ENCODE results near the gene MIF. TPM values are rescaled to one million over a fixed set of nuclear protein-coding genes. Genes with fewer than 3 reads are reported as not detected.
A peak's percentile ranks its signal among the peaks of the same experiment; 100 is the strongest.

MIF gene
- 100 to 1,000 TPM in 4 of 5 donors, 10 to 100 TPM in 1; 59.5 to 293 (median 214) TPM for total RNA-seq
- polyA plus RNA-seq, result 100 to 1,000 TPM; 496 to 940 (median 891) TPM
- long read RNA-seq, donor 1, transcript MIF-202 (2 exons, 589 nt), result minor isoform, 10 of 145 reads
- long read RNA-seq, donor 1, transcript MIF-203 (2 exons, 435 nt), result minor isoform, 9 of 145 reads
- long read RNA-seq, donor 1, transcript MIF-201 (3 exons, 939 nt), result major isoform, 126 of 145 reads
- long read RNA-seq, donor 1, partial matches to known transcripts, result 0 of 145 reads
- long read RNA-seq, donor 1, other reads (novel, unspliced or antisense), result 0 of 145 reads
- long read RNA-seq, donor 2, transcript MIF-202 (2 exons, 589 nt), result minor isoform, 7 of 202 reads
- long read RNA-seq, donor 2, transcript MIF-201 (3 exons, 939 nt), result major isoform, 186 of 202 reads
- long read RNA-seq, donor 2, transcript MIF-203 (2 exons, 435 nt), result minor isoform, 9 of 202 reads
- long read RNA-seq, donor 2, partial matches to known transcripts, result 0 of 202 reads
- long read RNA-seq, donor 2, other reads (novel, unspliced or antisense), result 0 of 202 reads
- long read RNA-seq, donor 3, transcript MIF-203 (2 exons, 435 nt), result minor isoform, 33 of 269 reads
- long read RNA-seq, donor 3, transcript MIF-201 (3 exons, 939 nt), result major isoform, 227 of 269 reads
- long read RNA-seq, donor 3, transcript MIF-202 (2 exons, 589 nt), result minor isoform, 9 of 269 reads
- long read RNA-seq, donor 3, partial matches to known transcripts, result 0 of 269 reads
- long read RNA-seq, donor 3, other reads (novel, unspliced or antisense), result 0 of 269 reads
- long read RNA-seq, donor 4, transcript MIF-201 (3 exons, 939 nt), result major isoform, 36 of 37 reads
- long read RNA-seq, donor 4, partial matches to known transcripts, result 0 of 37 reads
- long read RNA-seq, donor 4, other reads (novel, unspliced or antisense), result 0 of 37 reads
- long read RNA-seq, donor 5, transcript MIF-203 (2 exons, 435 nt), result minor isoform, 41 of 502 reads
- long read RNA-seq, donor 5, transcript MIF-202 (2 exons, 589 nt), result minor isoform, 15 of 502 reads
- long read RNA-seq, donor 5, transcript MIF-201 (3 exons, 939 nt), result major isoform, 446 of 502 reads
- long read RNA-seq, donor 5, partial matches to known transcripts, result 0 of 502 reads
- long read RNA-seq, donor 5, other reads (novel, unspliced or antisense), result 0 of 502 reads
- long read RNA-seq, donor 6, transcript MIF-203 (2 exons, 435 nt), result minor isoform, 25 of 514 reads
- long read RNA-seq, donor 6, transcript MIF-201 (3 exons, 939 nt), result major isoform, 464 of 514 reads
- long read RNA-seq, donor 6, transcript MIF-202 (2 exons, 589 nt), result minor isoform, 25 of 514 reads
- long read RNA-seq, donor 6, partial matches to known transcripts, result 0 of 514 reads
- long read RNA-seq, donor 6, other reads (novel, unspliced or antisense), result 0 of 514 reads
- long read RNA-seq, donor 7, transcript MIF-202 (2 exons, 589 nt), result minor isoform, 12 of 510 reads
- long read RNA-seq, donor 7, transcript MIF-201 (3 exons, 939 nt), result major isoform, 461 of 510 reads
- long read RNA-seq, donor 7, transcript MIF-203 (2 exons, 435 nt), result minor isoform, 26 of 510 reads
- long read RNA-seq, donor 7, partial matches to known transcripts, result 0 of 510 reads
- long read RNA-seq, donor 7, other reads (novel, unspliced or antisense), result 11 of 510 reads
- long read RNA-seq, donor 8, transcript MIF-203 (2 exons, 435 nt), result minor isoform, 32 of 412 reads
- long read RNA-seq, donor 8, transcript MIF-202 (2 exons, 589 nt), result minor isoform, 13 of 412 reads
- long read RNA-seq, donor 8, transcript MIF-201 (3 exons, 939 nt), result major isoform, 367 of 412 reads
- long read RNA-seq, donor 8, partial matches to known transcripts, result 0 of 412 reads
- long read RNA-seq, donor 8, other reads (novel, unspliced or antisense), result 0 of 412 reads
- long read RNA-seq, donor 9, transcript MIF-201 (3 exons, 939 nt), result major isoform, 384 of 449 reads
- long read RNA-seq, donor 9, transcript MIF-203 (2 exons, 435 nt), result minor isoform, 38 of 449 reads
- long read RNA-seq, donor 9, transcript MIF-202 (2 exons, 589 nt), result minor isoform, 11 of 449 reads
- long read RNA-seq, donor 9, partial matches to known transcripts, result 9 of 449 reads
- long read RNA-seq, donor 9, other reads (novel, unspliced or antisense), result 7 of 449 reads
- long read RNA-seq, donor 10, transcript MIF-201 (3 exons, 939 nt), result major isoform, 120 of 126 reads
- long read RNA-seq, donor 10, partial matches to known transcripts, result 0 of 126 reads
- long read RNA-seq, donor 10, other reads (novel, unspliced or antisense), result 0 of 126 reads

GRCh38 chr22:23893945-23894709 lies at the start of gene MIF:
Gene MIF, plus strand, starts transcription at chr22:23894383. Its CDS starts 92 bp downstream, at chr22:23894475.
- peak within 1 kb of the TSS; percentile 95 to 99 (median 97) for H3K27ac ChIP-seq
- WGBS, 5 donors, result 0% methylated on average over 30 to 72 of the region's 72 CpGs

GRCh38 chr22:23844739-23845202 lies 49.4 kb upstream of the MIF start:
- no peak for DNase-seq
- intact Hi-C loops (cut with DNase I; ENCODE audit: low total_unique reads), result loop anchor here (5.0 to 10.0 kb wide), 2 partner anchors 77 to 310 kb away; partner anchors contain the start of gene CHCHD10
- TF ChIP-seq EP300 (IDR thresholded peaks at IDR 0.05), result no peak
- no peak for TF ChIP-seq POLR2A (IDR thresholded peaks at IDR 0.05)
- no peak for TF ChIP-seq POLR2AphosphoS5 (IDR thresholded peaks at IDR 0.05)
- TF ChIP-seq CTCF (IDR thresholded peaks at IDR 0.05), result no peak
- H3K27ac ChIP-seq, result peak overlapping the region in 2 of 5 donors; percentile 17 to 60
- H3K4me1 ChIP-seq, result peaks cover 13 to 42% (median 25%) of the 10 kb centered on the region in 4 donors
- H3K27me3 ChIP-seq, result no peaks in the 10 kb centered on the region
- no peaks in the 10 kb centered on the region for H3K36me3 ChIP-seq
- H3K9me3 ChIP-seq, result no peaks in the 10 kb centered on the region
- WGBS, 5 donors, result 78 to 89% (median 79%) methylated on average over 8 of the region's 8 CpGs
- no peak overlapping the region for H3K4me3 ChIP-seq

More at GRCh38 chr22:23893945-23894709, at the start of gene MIF:
- Histone ChIP-seq H3K36me3 (peaks cover 19 to 24% (median 22%) of the 10 kb centered on the region in 4 donors), H3K27me3 (no peaks in the 10 kb centered on the region), H3K9me3 (no peaks in the 10 kb centered on the region), H3K4me1 (peaks cover 19 to 44% (median 40%) of the 10 kb centered on the region in 4 donors), H3K4me3 (peak within 1 kb of the TSS; percentile 63 to 79 (median 74))
- peak; percentile 97 to 99 for DNase-seq
- TF ChIP-seq CTCF (IDR thresholded peaks at IDR 0.05), result peak in 5 of 7 experiments; percentile 50 to 78 (median 72)
- TF ChIP-seq POLR2AphosphoS5 (IDR thresholded peaks at IDR 0.05), result peak; percentile 70 to 99 (median 97)
- TF ChIP-seq EP300 (IDR thresholded peaks at IDR 0.05), result no peak
- TF ChIP-seq POLR2A (IDR thresholded peaks at IDR 0.05), result peak in 2 of 4 donors; percentile 58 to 86
- intact Hi-C loops (cut with DNase I; ENCODE audit: low total_unique reads), result no loop called here

Measured in stomach (tissue), 19 donors.